GM21717 (cell line): ENCODE measurements around the gene LIPC.

Experiments
- ATAC-seq: cut with Tn5 transposase; IDR thresholded peaks from one replicate; pipeline ENCODE4 v1.9.1; 2021; ENCODE audit warnings: mild to moderate bottlenecking, moderate library complexity; ENCODE audit not compliant: unreplicated experiment

Gene LIPC

DNA sequence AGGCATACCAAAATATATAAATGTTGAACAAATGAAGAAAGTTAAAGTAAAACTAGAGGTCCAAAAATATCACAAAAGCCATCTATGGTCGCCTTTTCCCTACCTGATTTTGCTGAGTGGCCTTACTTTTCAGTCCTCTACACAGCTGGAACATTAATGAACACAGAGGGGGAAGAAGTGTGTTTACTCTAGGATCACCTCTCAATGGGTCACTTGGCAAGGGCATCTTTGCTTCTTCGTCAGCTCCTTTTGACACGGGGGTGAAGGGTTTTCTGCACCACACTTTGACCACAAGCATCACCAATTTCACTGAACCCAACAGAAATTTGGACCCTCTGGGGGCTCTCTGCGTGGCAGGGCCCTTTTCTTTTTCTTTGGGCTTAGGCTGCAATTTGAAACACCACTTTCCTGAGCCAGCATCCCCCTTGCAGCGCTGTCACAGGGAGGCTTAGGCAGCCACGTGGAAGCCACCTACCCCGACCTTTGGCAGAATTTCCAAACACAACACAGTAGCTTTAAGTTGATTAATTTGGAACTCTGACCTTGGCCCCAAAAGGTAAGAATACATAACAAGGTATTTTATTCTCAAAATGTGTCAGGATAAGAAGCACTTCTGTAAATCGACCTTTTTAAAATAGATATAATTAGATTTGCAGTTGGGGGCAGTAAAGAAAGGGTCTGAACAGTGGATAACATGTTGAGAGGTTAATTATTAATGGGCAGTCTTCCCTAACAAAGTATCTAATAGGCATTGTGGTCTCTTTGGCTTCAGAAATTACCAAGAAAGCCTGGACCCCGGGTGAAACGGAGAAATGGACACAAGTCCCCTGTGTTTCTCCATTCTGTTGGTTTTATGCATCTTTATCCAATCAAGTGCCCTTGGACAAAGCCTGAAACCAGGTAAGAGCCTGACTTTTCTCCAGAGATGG is at the start of gene LIPC:
TSS of gene LIPC (plus strand) at position 771 of the 929 bp plus-strand sequence. CDS start at position 813, 42 bp downstream.
- ATAC-seq: no peak

DNA sequence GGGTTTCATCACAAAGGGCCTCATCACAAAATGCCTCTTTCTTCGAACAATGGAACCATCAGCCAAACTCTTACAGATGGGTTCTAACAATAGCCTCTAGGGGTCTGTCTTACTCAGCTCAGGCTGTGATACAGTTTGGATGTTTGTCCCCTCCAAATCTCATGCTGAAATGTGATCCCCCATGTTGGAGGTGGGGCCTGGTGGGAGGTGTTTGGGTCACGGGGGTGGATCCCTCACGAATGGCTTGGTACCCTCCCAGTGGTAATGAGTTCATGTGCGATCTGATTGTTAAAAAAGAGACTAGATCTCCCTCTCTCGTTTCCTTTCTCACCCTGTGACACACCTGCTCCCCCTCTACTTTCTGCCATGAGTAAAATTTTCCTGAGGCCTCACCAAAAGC is 47.9 kb upstream of the LIPC start:
- ATAC-seq: no peak

DNA sequence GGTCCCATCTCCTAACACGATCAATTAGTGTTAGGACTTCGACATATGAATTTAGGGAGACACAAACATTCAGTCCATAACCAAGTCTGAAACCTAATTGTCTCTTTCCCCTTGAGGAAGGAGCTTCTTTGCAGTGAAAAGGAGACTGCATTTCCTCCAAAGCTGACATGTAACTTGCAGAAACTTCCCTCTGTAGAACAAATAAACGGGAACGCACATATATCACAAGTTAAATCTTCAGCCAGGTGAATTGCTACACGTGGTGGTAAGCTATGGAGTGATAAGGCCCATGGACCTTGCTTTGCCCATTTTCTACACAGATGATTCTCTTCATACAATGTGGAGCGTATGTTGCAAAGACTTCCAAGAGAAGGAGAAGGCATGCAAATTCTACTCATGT is 47.1 kb upstream of the LIPC start:
- ATAC-seq: no peak

DNA sequence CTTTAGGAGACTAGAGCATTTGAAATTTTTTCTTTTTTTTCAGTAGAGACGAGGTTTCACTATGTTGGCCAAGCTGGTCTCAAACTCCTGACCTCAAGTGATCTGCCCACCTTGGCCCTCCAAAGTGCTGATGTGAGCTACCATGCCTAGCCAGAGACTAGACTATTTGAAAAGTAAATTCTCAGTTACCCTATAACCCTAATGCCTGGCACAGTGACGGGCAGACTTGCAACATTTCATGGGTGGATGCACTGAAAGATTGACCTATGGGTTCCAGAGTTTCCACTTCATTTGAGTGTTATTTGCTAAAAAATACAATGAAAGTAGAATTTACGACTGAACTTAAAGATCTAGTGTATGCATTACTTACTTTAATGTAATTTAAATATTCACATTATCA is 45.7 kb upstream of the LIPC start:
- ATAC-seq: no peak

DNA sequence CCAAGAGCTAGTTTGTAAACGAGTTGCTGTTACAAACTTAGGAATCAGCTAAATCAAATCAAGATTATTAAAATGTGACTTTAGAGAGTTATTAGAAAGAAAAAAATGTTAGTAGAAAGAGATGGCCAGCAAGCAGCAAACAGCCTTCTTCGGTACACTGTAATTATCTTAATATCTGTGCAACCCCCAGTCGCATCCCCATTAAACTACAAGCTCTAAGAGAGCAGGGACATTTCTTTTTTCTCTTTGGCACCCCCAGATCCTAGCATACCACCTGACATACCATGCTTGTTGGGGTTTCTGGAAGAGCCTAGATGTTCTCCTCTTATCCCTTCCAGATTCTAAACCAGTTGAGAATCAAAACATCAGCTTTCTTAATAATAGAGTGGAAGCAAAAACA is 45.1 kb upstream of the LIPC start:
- ATAC-seq: no peak

DNA sequence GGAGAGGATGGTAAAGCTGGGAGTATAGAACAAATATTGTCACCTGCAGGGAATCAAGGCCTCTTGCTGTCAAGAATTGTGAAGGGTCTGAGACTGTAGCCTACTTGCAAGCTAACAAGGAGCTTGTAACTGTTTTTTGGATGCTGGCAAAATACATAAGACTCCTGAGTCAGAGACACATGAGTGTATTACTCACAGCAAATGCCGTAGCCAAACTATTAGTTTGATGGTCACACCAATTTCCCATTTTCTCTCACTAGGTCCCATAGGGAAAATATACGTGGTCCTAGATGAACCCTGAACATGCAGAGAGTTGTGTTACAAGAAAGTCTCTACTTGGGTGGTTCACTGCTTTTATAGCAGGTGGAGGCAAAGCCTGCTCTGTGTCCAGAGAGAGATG is 44.7 kb upstream of the LIPC start:
- ATAC-seq: no peak

DNA sequence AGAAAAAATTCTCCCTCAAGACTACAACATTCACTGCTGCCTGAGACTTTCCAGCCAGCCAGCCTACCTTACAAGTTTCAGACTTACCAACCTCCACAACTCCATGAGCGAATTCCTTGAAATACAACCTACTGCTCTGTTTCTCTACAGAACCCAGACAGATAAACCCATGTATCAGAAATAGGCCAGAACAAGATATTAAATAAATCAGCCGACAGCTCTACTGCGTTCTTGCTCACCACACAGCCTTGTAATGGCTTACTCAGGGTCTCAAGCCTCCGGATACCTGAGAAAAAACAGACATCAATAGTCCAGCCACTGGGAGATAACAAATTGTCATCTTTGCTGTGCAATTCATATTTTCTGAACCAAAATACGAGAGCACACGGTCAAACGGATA is 43.6 kb upstream of the LIPC start:
- ATAC-seq: no peak

DNA sequence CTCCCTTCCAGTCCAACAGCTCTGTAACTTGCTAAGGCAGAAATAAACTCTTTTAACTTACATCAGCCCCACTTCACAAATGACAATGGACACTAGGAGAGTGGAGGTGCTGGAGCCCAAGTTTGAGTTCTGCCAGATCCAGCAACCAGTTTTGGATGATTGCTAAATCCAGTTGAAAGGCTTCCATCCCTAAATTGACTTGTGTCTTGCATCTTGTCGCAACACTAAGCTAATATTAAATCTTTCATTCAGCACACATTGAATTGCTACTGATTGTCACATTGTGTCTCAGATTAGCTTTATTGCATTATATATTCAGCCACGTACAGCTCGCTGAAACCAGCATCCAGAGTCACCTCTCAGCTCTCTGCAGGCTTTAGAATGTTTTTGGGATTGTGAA is 41.7 kb upstream of the LIPC start:
- ATAC-seq: no peak

DNA sequence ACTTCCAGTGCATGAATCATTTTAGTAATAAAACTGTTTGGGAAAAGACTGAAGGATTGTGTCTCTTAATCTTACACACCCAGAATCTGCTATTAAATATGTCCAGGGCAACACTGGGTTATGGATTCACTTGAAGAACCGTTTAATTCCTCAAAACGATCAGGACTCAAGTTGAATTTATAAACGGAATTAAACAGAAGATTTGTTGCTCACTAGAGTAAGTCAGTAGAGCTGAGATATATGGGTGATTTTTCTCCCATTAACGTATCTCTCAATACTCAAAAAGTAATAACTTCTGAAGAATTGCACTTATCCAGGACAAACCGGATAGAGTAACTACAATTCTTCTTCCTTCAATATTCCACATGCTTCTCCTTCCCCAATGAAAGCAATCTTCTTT is 41.1 kb upstream of the LIPC start:
- ATAC-seq: no peak

DNA sequence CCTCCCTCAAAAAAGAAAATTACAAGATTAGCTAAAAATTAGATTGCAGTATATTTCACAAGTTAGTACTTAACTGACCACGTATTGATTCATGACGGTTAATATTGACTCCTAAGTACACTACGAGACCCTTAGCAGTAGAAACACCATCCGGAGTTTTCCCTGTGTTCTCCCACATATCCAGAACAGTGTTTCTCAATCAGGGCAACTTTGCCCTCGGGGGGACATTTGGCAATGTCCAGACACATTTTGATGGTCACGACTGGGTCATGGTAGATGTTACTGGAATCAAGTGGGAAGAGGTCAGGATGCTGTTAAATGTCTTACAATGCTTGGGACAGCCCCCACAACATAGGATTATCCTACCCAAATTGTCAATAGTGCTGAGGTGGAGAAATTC is 40.7 kb upstream of the LIPC start:
- ATAC-seq: no peak

DNA sequence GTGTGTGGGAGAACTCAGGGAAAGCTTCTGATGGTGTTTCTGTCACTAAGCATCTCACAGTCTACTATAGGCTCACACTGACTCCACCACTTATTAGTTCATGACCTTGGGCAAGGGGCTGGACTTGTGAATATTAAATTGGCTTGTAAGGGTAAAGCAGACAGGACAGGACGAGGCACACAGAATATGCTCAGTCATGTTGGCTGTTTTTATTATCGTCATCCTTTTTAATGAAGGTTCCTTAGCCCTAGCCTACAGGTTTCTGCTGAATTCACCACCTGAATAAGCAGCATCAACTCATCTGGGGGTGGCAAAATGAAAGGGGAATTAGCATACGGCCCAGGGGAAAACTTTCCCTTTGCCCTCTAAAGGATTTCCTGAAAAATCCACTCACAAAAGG is 39.6 kb upstream of the LIPC start:
- no peak for ATAC-seq

DNA sequence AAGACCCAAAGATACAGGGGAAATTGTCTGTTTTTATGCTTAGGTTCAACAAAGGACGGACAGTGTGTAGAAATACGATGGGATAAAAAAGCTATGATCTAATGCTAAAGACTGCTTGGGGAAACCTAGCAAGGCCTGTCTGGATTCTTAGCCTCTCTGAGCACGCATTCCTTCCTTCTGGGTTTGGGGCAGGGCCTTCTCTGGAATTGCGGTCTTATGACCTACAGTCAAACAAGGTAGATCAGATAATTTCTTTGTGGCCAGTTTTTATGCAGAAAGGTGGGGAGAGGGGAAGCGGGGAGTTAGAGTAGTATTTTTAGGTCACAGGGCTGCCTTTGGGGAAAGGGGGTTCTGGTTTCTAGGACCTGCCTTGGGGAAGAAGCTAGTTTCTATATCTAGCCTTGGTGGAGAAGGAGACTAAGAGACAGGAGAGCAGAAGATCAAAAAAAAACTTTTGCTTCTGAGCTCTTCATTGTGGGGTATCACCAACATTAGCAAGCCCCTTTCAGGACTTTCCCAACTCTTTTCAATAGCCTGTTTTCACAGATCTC is 39.1 kb upstream of the LIPC start:
- ATAC-seq: no peak

DNA sequence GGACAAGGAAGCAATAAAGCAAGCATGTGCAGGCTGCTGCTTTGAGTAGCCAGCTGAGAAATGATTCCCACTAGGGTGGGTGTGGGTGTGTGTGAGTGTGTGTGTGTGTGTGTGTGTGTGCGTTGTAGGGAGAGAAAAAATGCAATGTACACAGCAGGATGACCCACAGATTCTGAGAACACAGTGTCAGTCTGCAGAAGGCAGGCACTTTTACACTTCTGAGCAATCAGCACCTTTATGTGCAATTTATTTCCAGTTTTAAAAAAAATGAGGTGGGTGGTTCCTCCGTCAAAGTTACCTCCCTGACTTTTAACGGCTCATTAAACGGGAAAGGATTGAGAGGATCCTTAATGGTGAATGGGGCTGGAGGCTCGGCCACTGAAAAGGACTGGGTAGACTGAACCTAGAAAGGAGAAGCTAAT is 38.5 kb upstream of the LIPC start:
- no peak for ATAC-seq

DNA sequence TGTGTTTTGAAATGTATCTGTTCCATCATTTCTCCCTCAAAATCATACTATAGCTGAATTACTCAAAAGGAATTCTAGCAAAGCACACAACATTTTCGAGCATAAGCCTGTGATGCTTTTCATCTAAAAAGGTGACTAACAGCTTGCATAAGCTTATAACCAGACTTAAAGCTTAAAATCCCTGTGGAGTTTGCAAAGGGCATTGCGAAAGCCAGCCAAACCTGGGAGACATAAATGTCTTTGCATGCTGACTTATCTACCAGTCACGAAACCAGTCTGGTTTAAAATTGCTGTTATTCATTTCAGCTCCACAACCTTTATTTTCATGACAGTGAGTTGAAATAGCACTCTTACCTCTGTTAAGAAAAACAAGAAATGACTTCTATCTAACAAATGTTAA is 35.6 kb upstream of the LIPC start:
- no peak for ATAC-seq

DNA sequence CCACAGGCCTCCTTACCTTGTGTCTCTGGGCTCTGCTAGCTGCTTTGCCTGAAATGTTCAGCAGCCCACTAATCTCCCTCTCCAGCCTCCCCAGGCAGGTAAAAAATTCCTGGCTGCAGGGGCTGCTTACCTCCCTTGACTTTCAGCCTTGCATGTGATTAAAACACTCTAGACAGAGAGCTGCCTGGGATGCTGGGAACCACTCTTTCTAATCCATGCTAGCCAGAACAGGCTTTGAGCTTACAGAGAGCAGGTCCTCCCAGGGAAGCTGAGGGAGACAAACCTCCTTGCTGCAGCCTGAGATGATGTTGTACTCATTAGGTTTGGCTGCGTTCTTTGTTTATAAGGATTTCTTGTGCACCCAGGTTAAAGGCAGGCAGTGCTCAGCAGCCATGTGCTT is 33.7 kb upstream of the LIPC start:
- no peak for ATAC-seq

DNA sequence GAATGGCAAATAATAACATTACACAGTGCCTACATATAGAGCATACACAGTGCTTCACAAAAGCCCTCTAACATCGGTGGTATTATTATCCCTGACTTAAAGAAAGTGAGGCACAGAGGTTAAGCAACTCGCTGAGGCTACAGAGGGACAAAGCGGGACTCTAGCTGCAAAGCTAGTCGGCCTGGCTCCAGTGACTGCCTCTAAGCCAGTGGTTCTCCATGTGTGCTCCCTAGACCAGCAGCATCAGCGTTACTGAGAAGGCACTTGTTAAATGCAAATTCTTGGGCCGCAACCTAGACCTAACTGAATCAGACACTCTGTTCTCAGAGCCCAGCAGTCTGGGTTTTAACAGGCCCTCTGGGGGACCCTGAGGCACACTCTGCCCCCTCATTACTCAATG is 33.1 kb upstream of the LIPC start:
- ATAC-seq: no peak

DNA sequence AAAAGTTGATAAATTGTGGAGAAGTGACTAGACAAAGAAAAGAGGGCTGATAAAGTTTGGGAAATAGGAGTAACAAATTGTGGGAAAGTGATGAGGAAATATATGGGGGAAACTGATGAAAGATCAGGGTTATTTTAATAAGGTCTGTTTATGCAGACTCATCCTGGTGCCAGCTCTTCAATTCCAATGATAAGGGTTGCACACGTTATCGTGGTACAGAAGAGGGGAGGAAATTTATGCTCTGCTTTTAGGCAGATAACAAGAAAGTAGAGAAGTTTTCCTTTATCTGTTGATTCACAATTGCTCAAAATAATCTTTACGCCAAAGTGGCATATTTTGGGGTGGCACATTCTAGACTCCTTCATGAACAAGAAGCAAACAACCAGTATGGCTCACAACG is 32.1 kb upstream of the LIPC start:
- no peak for ATAC-seq

DNA sequence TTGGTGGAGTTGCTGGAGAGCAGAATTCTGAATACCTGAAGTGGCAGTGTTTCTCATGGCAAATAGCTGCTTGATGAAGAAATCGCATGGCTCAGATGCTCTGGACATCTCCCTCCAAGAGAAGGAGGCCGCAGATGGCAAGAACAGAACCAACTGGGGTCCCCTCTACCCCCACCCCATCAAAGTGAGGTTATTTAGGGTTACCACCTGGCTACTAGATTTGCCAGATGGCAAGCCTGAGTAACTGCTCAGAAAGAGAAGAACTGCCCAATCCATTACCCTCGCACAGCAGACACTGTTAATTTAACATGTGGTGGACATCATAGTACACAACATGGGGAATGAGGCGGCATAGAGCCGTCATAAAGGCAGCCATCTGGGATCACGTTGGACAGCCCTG is 30.5 kb upstream of the LIPC start:
- ATAC-seq: no peak

DNA sequence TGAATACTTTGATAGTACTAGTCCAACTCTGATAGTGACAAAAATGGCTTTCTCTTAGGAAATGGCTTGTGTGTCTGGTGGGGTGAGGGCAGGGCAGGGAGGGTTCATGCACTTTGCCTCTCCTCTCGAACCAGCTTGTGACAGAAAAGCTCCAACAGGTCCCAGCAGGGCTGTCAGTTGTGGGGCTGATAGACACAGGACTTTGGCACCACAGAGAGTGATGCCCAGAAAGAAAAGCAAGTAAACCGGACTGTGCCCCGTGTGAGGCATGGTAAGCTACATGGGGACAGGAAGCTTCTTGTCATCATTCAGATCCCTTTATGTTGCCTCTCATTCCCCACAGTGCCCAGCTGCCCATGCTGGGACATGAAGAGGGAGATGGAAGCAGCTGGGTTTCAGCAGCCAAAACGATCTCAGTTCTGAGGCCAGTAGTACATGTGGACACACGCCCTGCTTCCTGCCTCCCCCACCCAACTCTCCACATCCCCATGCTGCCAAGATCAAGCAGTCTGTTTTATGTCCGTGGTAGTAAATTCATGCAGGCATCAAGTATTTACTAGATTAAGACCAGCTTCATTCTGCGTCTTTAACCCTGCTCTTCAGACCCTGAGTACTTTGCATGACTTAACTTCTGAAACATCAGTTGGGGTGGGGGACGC is 29.7 kb upstream of the LIPC start:
- ATAC-seq: no peak

DNA sequence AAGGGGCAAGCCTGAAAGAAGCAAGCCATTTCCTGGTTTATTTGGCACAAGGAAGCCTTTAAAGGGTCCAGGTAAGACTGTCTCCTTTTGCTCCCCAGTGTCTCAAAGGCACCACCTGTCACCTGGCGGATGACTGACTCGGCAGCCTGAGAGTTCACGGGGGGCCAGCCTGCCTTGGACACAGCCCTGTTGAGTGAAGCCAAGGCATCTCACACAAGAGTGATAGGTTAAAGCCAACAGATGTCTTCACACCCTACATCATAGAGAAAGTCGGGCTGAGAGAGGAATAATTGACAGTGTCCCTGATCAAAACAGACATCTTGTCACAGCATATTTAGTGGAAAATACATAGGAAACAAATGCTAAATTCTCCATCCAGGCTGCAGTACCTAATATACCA is 28.2 kb upstream of the LIPC start:
- no peak for ATAC-seq

DNA sequence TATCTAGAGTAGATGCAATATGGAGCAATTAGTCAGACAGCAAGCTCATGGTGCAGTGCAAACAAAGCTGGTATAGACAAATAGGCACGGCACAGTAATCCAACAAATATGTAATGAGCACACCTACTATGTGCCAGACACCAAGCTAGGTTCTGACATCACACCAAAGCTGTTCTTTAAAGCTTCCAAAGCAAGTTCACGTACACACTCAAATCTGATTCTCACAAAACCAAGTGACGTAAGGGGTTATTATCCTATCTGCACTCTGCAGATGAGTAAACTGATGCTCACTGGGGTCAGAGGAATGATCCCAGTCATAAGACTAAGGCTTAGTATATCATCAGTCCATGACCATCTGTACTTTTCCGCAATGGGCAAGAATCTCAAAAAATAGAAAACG is 27.8 kb upstream of the LIPC start:
- ATAC-seq: no peak

DNA sequence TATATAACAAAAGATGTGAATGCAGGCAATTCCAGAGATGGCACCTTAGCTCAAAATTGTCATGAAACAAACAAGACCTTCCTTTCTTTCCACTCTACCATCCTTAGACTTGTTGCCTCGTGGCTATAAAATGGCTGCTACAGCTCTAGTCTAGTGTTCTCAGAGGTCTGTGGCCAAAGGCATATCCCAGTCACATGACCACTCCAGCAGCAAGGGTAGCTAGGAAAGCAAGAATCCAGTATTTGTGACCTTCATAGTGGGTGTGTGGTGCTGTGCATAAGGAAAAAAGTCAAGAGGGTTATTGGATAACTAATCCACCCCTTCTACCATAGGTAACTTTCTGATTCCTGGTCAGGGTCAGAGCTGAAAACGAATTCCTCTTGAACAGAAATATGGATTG is 27.1 kb upstream of the LIPC start:
- ATAC-seq: no peak
